Stimulated activated CD8-positive, alpha-beta memory T cell treated with anti-CD3 and anti-CD28 coated beads, Interleukin-15, amount 100 ng/mL, for 24 hours (primary cell): ENCODE measurements around the gene HNRNPA3.
"Not testable (repeated sequence)": the region's sequence is repeated elsewhere in the genome, so short reads cannot be mapped to it uniquely, and the experiment has no call there.

ENCODE experiments used
- DNase-seq: peaks from one replicate; pipeline ENCODE4 v3.0.0-alpha.2; 2020; ENCODE audit warnings: low read depth

HNRNPA3 gene

DNA sequence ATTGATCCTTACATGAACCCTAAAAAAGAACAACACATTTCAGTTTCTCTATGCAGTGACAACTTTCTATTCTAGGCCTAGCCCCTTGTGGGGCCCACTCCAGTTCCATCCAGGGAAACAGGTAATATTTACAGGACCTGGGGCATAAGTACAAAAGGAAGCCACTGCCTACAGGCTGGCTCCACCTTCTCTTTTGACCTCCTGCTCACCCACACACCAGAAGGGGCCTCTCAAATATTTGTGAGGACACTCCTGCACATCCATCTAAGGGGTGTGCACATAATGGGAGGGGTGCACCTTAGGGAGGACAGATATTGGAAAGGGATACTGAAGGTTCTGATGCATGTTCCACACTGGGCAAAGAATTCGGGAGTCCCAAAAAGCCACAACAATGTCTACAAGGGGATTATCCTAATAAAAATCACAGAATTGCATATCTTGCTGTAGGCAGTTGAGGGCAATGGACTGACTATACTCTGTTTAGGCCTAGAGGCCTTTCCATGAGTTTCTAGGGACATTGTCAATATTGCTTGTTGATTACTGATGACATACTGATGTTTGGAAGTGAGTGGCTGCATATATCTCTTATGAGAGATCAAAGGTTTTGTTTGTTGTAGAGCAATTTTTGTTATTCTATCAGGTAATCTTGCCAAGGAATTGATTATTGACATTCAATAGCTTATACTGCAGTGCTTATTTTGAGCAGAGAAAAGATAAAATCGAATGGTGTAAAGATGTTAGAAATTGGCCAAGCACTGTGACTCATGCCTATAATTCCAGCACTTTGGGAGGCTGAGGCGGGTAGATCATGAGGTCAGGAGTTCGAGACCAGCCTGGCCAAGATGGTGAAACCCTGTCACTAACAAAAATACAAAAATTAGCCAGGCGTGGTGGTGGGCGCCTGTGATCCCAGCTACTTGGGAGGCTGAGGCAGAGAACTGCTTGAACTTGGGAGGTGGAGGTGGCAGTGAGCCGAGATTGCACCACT lies 23.8 kb upstream of the HNRNPA3 start:
- DNase-seq: no peak

DNA sequence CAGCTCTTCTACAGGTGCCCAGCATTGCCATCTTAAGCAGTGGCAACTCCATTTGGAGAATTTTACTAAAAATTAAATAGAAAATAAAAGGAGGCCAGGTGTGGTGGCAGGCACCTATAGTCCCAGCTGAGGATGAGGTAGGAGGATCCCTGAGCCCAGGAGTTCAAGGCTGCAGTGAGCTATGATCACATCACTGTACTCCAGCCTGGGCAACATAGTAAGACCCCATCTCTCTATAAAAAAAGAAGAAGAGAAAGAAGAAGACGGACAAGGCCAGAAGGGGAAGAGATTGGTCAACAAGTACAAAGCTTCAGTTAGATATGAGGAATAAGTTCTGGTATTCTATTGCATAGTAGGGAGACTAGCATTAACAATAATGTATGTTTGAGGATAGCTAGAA lies 21.7 kb upstream of the HNRNPA3 start:
- DNase-seq: no peak

GRCh38 chr2:177192788-177193187 lies 19.8 kb upstream of the HNRNPA3 start:
- no peak for DNase-seq

- no peak for DNase-seq
Measured at GRCh38 chr2:177193240-177193639, 19.4 kb upstream of the HNRNPA3 start.

DNA sequence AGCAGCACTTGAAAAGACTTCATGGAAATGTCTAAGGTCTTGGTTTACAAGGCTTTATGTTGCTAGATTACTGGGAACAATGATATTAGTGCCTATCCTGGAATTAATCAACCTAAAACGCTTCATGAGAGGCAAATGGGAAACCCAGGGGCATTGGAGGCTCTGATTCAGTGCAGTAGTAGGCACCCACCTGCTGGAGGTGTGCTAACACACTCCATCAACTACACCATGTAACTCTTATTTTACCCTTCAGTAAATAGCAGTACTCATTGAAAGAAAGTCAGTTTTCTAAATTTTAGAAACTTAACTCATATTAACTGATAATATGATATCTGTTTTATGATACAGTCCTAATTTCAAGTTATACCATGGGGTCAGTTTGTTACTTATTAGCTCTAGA lies 17.4 kb upstream of the HNRNPA3 start:
- DNase-seq: no peak

DNA sequence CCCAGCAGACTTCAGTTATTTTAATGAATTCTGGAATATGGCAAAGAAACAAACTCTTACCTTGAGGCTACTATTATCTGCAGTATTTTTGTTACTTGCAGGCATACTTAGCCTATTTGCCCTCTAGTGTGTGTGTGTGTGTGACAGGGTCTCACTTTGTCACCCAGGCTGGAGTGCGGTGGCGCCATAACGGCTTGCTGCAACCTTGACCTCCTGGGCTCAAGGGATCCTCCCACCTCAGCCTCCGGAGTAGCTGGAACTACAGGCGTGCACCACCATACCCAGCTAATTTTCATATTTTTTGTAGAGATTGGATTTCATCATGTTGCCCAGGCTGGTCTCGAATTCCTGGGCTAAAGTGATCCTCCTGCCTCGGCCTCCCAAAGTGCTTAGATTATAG lies 12.2 kb upstream of the HNRNPA3 start:
- not testable (repeated sequence) for DNase-seq

DNA sequence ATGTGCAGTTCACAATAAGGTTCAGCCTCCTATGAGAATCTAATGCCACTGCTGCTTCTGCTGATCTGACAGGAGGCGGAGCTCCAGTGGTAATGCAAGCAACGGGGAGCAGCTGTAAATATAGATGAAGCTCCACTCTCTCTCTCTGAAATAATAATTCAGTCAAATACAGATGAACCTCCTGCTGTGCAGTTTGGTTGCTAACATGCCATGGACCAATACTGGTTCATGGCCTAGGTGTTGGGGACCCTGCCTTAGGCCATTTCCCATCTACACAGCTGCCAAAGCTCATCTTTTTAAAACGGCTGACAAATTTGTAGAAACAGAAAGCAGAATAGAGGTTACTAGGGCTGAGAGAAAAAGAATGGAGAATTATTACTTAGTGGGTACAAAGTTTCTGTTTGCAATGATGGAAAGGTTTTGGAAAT lies 10.7 kb upstream of the HNRNPA3 start:
- DNase-seq: no peak

DNA sequence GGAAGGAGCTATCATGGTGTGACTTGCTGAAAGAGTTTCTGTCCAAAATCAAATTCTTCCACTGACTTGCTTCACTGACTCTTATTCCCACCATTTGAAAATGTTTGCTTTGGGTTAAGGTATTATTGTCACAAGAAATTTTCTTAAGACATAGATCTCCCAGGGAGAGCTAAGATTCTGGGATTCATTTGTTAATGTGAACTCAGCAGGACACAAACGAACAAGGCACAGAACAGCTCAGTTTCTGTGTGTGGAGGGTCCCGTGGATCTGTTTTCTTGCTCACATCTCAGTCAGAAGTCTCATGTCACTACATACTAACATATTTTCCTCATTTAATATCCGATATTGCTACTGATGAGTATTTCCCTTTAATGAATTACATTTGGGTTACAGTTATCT lies 8.2 kb upstream of the HNRNPA3 start:
- no peak for DNase-seq

GRCh38 chr2:177207101-177207500 lies 5.5 kb upstream of the HNRNPA3 start:
- no peak for DNase-seq

- DNase-seq: no peak
Measured at GRCh38 chr2:177211169-177211568, 1.4 kb upstream of the HNRNPA3 start.

GRCh38 chr2:177211576-177212105 lies 953 bp upstream of the HNRNPA3 start:
- no peak for DNase-seq

DNA sequence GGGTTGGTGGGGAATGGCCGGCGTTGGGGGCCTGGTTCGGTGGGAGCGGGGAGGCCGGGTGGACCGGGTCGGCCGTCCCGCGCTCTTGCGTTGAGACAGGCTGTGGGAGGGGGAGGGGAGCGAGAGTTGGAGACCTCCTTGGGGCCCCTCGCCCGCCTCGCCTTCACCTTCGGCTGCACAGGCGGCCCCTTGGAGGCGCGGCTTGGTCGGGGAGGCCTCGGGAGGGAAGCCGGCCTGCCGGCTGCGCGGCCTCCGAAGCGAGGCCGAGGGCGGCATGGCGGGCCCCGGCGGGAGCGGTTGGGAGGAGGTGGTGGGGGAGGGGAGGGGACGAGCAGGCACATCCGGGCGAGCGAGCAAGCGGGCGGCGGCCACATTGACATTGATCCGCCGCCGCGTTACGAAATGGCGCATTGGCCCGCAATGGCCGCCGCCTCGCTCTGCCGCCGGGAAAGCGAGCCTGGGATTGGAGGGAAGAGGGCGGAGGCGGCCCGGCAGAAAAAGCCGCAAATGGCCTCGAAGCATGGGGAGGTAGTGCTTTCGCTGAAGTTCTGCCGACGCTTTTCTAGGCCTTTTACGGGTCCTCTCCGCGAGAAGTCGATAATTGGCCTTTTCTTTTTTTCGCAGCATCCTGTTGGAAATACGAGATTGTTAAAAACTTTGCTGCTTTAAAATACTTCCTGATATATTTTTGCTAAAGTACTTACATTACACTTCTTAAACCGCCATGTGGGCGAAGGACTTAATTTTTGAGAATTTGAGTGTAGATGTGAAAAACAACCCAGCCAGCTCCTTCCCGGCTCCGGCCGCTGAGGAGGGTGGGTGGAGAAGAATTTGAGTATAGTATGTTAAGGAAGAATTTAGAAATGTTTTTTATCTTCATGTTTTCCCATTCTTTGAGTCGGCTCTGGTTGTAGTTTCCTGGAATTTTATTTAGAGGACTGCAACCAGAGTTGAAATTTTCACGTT lies 580 bp downstream of the HNRNPA3 start:
- peak; percentile 80 for DNase-seq

DNA sequence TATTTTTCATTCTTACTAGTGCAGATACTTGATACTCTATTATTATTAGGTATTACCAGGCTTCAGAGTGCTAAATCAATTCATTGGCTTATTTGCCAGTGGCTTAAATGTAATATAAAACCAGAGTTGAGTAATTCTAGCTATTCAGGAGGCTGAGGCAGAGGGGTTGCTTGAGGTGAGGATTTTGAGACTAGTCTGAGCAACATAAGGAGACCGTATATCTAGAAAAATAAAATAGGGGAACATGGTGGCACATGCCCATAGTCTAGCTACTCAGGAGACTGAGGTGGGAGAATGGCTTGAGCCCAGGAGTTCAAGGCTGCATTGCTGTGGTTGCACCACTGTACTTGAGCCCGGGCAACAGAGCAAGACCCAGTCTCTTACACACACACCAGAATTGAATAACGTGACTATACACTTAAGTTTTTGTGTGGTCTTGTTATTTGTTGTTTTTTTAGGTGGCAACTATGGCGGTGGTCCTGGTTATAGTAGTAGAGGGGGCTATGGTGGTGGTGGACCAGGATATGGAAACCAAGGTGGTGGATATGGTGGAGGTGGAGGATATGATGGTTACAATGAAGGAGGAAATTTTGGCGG lies 4.8 kb downstream of the HNRNPA3 start:
- DNase-seq: no peak

DNA sequence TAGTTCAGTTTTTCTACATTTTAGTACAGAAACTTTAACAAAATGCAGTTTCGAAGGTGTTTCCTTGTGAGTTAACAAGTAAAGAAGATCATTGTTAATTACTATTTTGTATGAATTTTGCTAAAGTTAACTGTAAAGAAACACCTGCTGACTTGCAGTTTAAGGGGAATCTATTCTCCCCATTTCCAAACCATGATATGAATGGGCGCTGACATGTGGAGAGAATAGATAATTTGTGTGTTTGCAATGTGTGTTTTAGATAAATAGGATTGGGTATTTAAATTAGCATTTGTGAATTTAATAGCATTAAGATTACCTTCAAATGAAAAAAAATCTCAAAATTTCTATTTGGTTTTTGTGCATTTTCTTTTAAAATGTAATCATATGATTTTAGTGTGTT lies 7.2 kb downstream of the HNRNPA3 start:
- DNase-seq: not testable (repeated sequence)

- DNase-seq: no peak
Measured at GRCh38 chr2:177221534-177221933, 8.9 kb downstream of the HNRNPA3 start.

DNA sequence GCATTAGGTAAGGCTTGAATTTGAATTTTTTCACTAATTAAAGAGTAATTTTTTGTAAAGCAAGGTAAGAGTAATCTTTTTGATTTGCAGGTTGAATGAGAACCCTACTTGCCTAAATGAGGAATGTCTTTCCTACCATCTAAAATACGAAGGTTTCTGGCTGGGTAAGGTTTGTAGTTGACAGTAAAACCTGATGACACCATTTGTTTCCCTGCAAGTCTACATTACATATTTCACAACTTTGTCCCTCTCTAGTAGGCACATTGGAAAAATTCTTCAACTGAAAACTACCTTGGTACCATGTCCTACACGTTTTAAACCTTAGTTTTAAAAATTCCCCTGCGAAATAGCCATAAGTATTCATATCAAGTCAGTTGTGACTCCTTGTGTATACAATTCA lies 9.4 kb downstream of the HNRNPA3 start:
- DNase-seq: no peak

- DNase-seq: not testable (repeated sequence)
Measured at GRCh38 chr2:177223436-177223835, 10.8 kb downstream of the HNRNPA3 start.

DNA sequence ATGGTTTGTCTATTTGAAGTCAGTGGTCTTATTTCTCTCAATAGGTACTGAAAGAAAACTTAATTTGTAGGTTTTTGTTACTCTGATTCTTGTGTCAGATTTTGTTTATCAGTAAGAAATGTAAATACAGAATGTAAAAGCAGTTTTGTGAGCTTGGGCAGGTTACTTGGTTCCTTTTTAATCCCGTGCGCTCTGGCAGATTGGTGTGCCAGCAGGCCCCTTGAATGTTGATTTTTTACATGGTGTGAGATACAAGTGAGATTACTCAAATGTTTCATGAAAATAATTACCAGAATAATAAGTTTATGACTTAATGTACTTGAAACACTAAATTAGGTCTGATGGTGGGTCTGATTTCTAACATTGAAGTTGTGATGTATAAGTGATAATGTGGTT lies 13.4 kb downstream of the HNRNPA3 start:
- DNase-seq: no peak

DNA sequence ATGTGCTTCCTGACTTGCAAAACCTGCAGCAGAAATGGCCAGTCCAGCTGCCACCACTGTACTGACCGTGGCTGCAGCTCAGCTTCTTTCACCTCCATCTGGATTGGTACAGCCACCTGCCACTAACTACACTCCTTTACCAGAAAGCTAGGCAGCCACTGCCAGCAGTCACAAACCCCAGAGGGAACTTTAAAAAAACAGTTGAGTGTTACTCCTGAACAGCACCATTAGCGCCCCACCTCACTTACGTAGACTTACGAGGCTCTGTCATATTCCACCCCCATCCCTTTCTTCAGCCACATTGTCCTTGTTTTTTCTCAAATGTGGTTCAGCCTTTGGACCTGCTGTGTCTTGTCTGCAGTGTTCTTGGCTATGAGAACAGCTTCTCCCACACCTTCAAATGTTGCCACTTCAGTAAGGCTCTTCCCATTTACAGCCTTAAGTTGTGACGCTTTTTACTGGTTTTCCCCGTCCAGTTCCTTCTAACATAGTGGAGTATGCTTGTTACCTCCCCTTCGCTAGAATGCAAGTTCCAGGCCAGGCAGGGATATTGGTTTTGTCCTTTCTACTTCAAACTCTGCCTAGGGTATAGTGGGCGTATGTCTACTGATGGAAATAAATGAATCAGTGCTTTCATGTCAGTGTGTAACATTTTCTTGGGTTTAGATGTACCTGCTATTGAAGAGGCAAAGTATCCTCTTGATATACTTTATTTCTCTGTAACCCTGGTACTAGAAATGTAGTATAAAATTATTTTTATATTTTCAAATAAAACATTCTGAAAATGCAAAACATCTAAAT lies 17.0 kb downstream of the HNRNPA3 start:
- DNase-seq: no peak

- no peak for DNase-seq
Measured at GRCh38 chr2:177231270-177231669, 18.7 kb downstream of the HNRNPA3 start.

DNA sequence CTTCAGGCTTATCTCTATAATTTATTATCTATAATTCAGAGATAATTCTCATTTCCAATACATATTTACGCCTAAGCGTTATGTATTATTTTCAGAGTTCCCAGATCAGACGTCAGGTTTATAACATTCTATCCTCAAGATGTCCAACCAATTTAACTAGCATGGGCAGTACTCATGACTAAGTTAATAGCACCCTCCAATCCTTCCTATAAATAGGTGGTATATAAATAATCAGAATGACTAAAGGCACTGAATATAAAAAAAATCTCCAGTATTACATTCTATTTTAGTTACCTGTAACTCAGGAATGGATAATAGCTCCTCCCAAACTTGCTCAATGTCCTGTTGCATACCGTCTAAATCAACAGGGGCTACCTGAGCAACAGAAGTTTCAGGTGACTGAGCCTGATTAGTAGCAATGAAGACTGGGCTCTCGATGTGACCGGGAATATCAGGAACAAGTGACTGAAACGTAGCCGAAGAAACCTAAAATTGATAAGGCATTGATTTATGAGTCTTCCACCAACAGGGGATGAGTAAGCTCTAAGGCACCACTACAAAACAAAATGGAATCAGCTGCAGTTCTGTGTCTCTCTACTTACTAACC lies 19.6 kb downstream of the HNRNPA3 start:
- no peak for DNase-seq
